ENCODE measurements around the gene C16orf96.

Gene C16orf96

GRCh38 chr16:4548124-4548523 is 8.0 kb upstream of the C16orf96 start:
- TF ChIP-seq, protein P1, sequence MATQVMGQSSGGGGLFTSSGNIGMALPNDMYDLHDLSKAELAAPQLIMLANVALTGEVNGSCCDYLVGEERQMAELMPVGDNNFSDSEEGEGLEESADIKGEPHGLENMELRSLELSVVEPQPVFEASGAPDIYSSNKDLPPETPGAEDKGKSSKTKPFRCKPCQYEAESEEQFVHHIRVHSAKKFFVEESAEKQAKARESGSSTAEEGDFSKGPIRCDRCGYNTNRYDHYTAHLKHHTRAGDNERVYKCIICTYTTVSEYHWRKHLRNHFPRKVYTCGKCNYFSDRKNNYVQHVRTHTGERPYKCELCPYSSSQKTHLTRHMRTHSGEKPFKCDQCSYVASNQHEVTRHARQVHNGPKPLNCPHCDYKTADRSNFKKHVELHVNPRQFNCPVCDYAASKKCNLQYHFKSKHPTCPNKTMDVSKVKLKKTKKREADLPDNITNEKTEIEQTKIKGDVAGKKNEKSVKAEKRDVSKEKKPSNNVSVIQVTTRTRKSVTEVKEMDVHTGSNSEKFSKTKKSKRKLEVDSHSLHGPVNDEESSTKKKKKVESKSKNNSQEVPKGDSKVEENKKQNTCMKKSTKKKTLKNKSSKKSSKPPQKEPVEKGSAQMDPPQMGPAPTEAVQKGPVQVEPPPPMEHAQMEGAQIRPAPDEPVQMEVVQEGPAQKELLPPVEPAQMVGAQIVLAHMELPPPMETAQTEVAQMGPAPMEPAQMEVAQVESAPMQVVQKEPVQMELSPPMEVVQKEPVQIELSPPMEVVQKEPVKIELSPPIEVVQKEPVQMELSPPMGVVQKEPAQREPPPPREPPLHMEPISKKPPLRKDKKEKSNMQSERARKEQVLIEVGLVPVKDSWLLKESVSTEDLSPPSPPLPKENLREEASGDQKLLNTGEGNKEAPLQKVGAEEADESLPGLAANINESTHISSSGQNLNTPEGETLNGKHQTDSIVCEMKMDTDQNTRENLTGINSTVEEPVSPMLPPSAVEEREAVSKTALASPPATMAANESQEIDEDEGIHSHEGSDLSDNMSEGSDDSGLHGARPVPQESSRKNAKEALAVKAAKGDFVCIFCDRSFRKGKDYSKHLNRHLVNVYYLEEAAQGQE (IDR thresholded peaks at IDR 0.05; ENCODE audit: insufficient replicate concordance, low read depth): no peak
- TF ChIP-seq POLR2AphosphoS5 (IDR thresholded peaks at IDR 0.05; ENCODE audit: low read depth) (no peak), CTCF (IDR thresholded peaks at IDR 0.05; ENCODE audit: insufficient read depth, low read length) (no peak), SPI1 (IDR thresholded peaks at IDR 0.05; ENCODE audit: borderline replicate concordance, low read depth) (no peak), GABPA (IDR thresholded peaks at IDR 0.05; ENCODE audit: low read depth) (no peak)
- H3K27ac ChIP-seq (replicated peaks): no peak overlapping the region
- H3K27me3 ChIP-seq (ENCODE audit: insufficient read depth, poor library complexity, severe bottlenecking): no peaks in the 10 kb centered on the region
- no peak for DNase-seq (ENCODE audit: low read depth in 1 of 2, low spot score in 1 of 2)
- H3K4me3 ChIP-seq (replicated peaks; ENCODE audit: insufficient read depth, low read length): no peak overlapping the region

- no peak for DNase-seq (ENCODE audit: low read depth in 1 of 2, low spot score in 1 of 2)
- Histone ChIP-seq H3K27ac (replicated peaks) (no peak overlapping the region), H3K4me3 (replicated peaks; ENCODE audit: insufficient read depth, low read length) (no peak overlapping the region), H3K27me3 (ENCODE audit: insufficient read depth, poor library complexity, severe bottlenecking) (no peaks in the 10 kb centered on the region)
- TF ChIP-seq, protein P1 (IDR thresholded peaks at IDR 0.05; ENCODE audit: insufficient replicate concordance, low read depth): no peak
- TF ChIP-seq CTCF (IDR thresholded peaks at IDR 0.05; ENCODE audit: insufficient read depth, low read length) (no peak), SPI1 (IDR thresholded peaks at IDR 0.05; ENCODE audit: borderline replicate concordance, low read depth) (no peak), POLR2AphosphoS5 (IDR thresholded peaks at IDR 0.05; ENCODE audit: low read depth) (no peak), GABPA (IDR thresholded peaks at IDR 0.05; ENCODE audit: low read depth) (no peak)
Measured at GRCh38 chr16:4550591-4550990, 5.5 kb upstream of the C16orf96 start.

- Histone ChIP-seq H3K4me3 (replicated peaks; ENCODE audit: insufficient read depth, low read length) (no peak overlapping the region), H3K27me3 (ENCODE audit: insufficient read depth, poor library complexity, severe bottlenecking) (no peaks in the 10 kb centered on the region), H3K27ac (replicated peaks) (no peak overlapping the region)
- no peak for TF ChIP-seq POLR2AphosphoS5 (IDR thresholded peaks at IDR 0.05; ENCODE audit: low read depth)
- no peak for DNase-seq (ENCODE audit: low read depth in 1 of 2, low spot score in 1 of 2)
Measured at GRCh38 chr16:4552541-4552940, 3.6 kb upstream of the C16orf96 start.

GRCh38 chr16:4556580-4556979 is 440 bp downstream of the C16orf96 start:
- H3K27me3 ChIP-seq (ENCODE audit: insufficient read depth, poor library complexity, severe bottlenecking): no peaks in the 10 kb centered on the region
- no peak for TF ChIP-seq CTCF (IDR thresholded peaks at IDR 0.05; ENCODE audit: insufficient read depth, low read length)
- no peak for TF ChIP-seq GABPA (IDR thresholded peaks at IDR 0.05; ENCODE audit: low read depth)
- TF ChIP-seq SPI1 (IDR thresholded peaks at IDR 0.05; ENCODE audit: borderline replicate concordance, low read depth): no peak
- TF ChIP-seq POLR2AphosphoS5 (IDR thresholded peaks at IDR 0.05; ENCODE audit: low read depth): no peak
- TF ChIP-seq, protein P1 (IDR thresholded peaks at IDR 0.05; ENCODE audit: insufficient replicate concordance, low read depth): no peak
- H3K4me3 ChIP-seq (replicated peaks; ENCODE audit: insufficient read depth, low read length): no peak overlapping the region
- no peak overlapping the region for H3K27ac ChIP-seq (replicated peaks)
- DNase-seq (ENCODE audit: low read depth in 1 of 2, low spot score in 1 of 2): no peak
